ENCODE data around the gene CCL19.
"Not testable (repeated sequence)": the region's sequence is repeated elsewhere in the genome, so short reads cannot be mapped to it uniquely, and the experiment has no call there.

CCL19 gene

GRCh38 chr9:34690983-34691935, at the start of gene CCL19:
Gene CCL19, minus strand, starts transcription at chr9:34691276. Its CDS starts 137 bp downstream, at chr9:34691139.
- DNase-seq = no peak

GRCh38 chr9:34740176-34740575, 49.1 kb upstream of the CCL19 start:
- DNase-seq = not testable (repeated sequence)

GRCh38 chr9:34737677-34738260, 46.7 kb upstream of the CCL19 start:
- no peak for DNase-seq

- no peak for DNase-seq
These were observed 43.6 kb upstream of the CCL19 start for GRCh38 chr9:34734720-34735119.

- no peak for DNase-seq
These were observed 41.8 kb upstream of the CCL19 start for GRCh38 chr9:34732886-34733285.

- no peak for DNase-seq
These were observed 41.4 kb upstream of the CCL19 start for GRCh38 chr9:34732478-34732877.

- no peak for DNase-seq
These were observed 32.1 kb upstream of the CCL19 start for GRCh38 chr9:34723141-34723540.

GRCh38 chr9:34719769-34720025, 28.6 kb upstream of the CCL19 start:
- not testable (repeated sequence) for DNase-seq

- no peak for DNase-seq
These were observed 28.1 kb upstream of the CCL19 start for GRCh38 chr9:34719021-34719768.

- peak; percentile 14 for DNase-seq
These were observed 27.0 kb upstream of the CCL19 start for GRCh38 chr9:34717996-34718614.

GRCh38 chr9:34716711-34717110, 25.6 kb upstream of the CCL19 start:
- no peak for DNase-seq

- DNase-seq = no peak
These were observed 24.7 kb upstream of the CCL19 start for GRCh38 chr9:34715639-34716215.

GRCh38 chr9:34714007-34714406, 22.9 kb upstream of the CCL19 start:
- DNase-seq = no peak

GRCh38 chr9:34712140-34712539, 21.1 kb upstream of the CCL19 start:
- DNase-seq = no peak

- DNase-seq = no peak
These were observed 18.9 kb upstream of the CCL19 start, which contains the start of gene CCL21 for GRCh38 chr9:34710023-34710422. Gene CCL21, minus strand, starts transcription at chr9:34710136. Its CDS starts 70 bp downstream, at chr9:34710066.

GRCh38 chr9:34709196-34709978, 18.3 kb upstream of the CCL19 start:
- no peak for DNase-seq

GRCh38 chr9:34707130-34707529, 16.1 kb upstream of the CCL19 start:
- DNase-seq = no peak

- DNase-seq = peak; percentile 69
These were observed 11.0 kb upstream of the CCL19 start for GRCh38 chr9:34701769-34702736.

- peak; percentile 63 for DNase-seq
These were observed 10.1 kb upstream of the CCL19 start for GRCh38 chr9:34701023-34701768.

- no peak for DNase-seq
These were observed 3.7 kb upstream of the CCL19 start for GRCh38 chr9:34694811-34695210.
